Vagina (tissue), 2 donors: Measurements from ENCODE around the gene CCNE1. TPM values are rescaled to one million over a fixed set of nuclear protein-coding genes. Genes with fewer than 3 reads are reported as not detected.

Experiments
- DNase-seq, 2 donors: peaks; one replicate each; pipeline ENCODE4 v3.0.0-alpha.2; 2017; ENCODE audit errors: extremely low spot score in 2 of 2
- H3K27ac ChIP-seq: fragments of 200-600 bp; sonication (generic); one replicate; pipeline ENCODE4 v1.5.1; 2019
- H3K27me3 ChIP-seq: fragments of 200-600 bp; sonication (generic); one replicate; pipeline ENCODE4 v1.5.1; 2019
- H3K36me3 ChIP-seq, 2 donors: fragments of 200-600 bp; sonication (generic); one replicate each; pipeline ENCODE4 v1.5.1; 2017 to 2019
- H3K4me1 ChIP-seq: fragments of 200-600 bp; sonication (generic); one replicate; pipeline ENCODE4 v1.5.1; 2019
- H3K4me3 ChIP-seq, 2 donors: fragments of 200-600 bp; sonication (generic); 1 replicate in 1 of 2; 2 replicates in 1 of 2; pipeline ENCODE4 v1.5.1; 2016 to 2019
- H3K9me3 ChIP-seq: fragments of 200-600 bp; sonication (generic); one replicate; pipeline ENCODE4 v1.5.1; 2019
- POLR2A ChIP-seq, 2 donors: fragments of 450-650 bp; IDR thresholded peaks; one replicate each; pipeline ENCODE4 v1.6.1; 2017; ENCODE audit warnings: antibody characterized with exemption in 2 of 2, mild to moderate bottlenecking in 2 of 2, moderate library complexity in 2 of 2
- POLR2AphosphoS5 ChIP-seq, 2 donors: sonication (generic); formaldehyde crosslinking; IDR thresholded peaks; one replicate each; pipeline ENCODE4 v1.9.0; 2017; ENCODE audit warnings: antibody characterized with exemption in 2 of 2, mild to moderate bottlenecking in 2 of 2, low read depth in 1 of 2; ENCODE audit not compliant: insufficient read depth in 1 of 2
- intact Hi-C: fragments of 100-400 bp; cut with DNase I; formaldehyde crosslinking; loops from one replicate; pipeline ENCODE4 v1.15.1; 2023
- total RNA-seq: library from RNA; depleted of rRNA; stranded (reverse); fragments of >200 nt; gene quantifications from one replicate; pipeline ENCODE4 v1.2.3, GENCODE V29; 2016
- TF ChIP-seq, protein P1 (sequence below), 3 experiments: fragments of 450-650 bp in 2 of 3; fragments of 200-600 bp in 1 of 3; sonication (generic) in 1 of 3; IDR thresholded peaks; one replicate each; pipeline ENCODE4 v1.5.1; 2017 to 2019; ENCODE audit warnings: antibody characterized with exemption in 3 of 3, mild to moderate bottlenecking in 2 of 3, moderate library complexity in 2 of 3

The CCNE1 gene
- total RNA-seq, 1 donor from 2014 or later: 3.2 TPM

GRCh38 chr19:29841559-29842367 is 30.0 kb downstream of the CCNE1 start:
- Histone ChIP-seq H3K27me3 (no peaks in the 10 kb centered on the region), H3K36me3 (no peaks in the 10 kb centered on the region), H3K4me3 (no peak overlapping the region), H3K27ac (no peak overlapping the region), H3K4me1 (peaks cover 25% of the 10 kb centered on the region), H3K9me3 (no peaks in the 10 kb centered on the region)
- TF ChIP-seq, protein P1, sequence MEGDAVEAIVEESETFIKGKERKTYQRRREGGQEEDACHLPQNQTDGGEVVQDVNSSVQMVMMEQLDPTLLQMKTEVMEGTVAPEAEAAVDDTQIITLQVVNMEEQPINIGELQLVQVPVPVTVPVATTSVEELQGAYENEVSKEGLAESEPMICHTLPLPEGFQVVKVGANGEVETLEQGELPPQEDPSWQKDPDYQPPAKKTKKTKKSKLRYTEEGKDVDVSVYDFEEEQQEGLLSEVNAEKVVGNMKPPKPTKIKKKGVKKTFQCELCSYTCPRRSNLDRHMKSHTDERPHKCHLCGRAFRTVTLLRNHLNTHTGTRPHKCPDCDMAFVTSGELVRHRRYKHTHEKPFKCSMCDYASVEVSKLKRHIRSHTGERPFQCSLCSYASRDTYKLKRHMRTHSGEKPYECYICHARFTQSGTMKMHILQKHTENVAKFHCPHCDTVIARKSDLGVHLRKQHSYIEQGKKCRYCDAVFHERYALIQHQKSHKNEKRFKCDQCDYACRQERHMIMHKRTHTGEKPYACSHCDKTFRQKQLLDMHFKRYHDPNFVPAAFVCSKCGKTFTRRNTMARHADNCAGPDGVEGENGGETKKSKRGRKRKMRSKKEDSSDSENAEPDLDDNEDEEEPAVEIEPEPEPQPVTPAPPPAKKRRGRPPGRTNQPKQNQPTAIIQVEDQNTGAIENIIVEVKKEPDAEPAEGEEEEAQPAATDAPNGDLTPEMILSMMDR (IDR thresholded peaks at IDR 0.05): no peak
- no peak for TF ChIP-seq POLR2A (IDR thresholded peaks at IDR 0.05)
- no peak for DNase-seq
- intact Hi-C loops: loop anchor here (2.0 kb wide), 1 partner anchor 29 kb away; no protein-coding TSS in a partner anchor

GRCh38 chr19:29842471-29843179 is 30.8 kb downstream of the CCNE1 start:
- Histone ChIP-seq H3K27me3 (no peaks in the 10 kb centered on the region), H3K4me3 (peak overlapping the region; percentile 80 to 86), H3K4me1 (peaks cover 25% of the 10 kb centered on the region), H3K36me3 (no peaks in the 10 kb centered on the region), H3K27ac (no peak overlapping the region), H3K9me3 (no peaks in the 10 kb centered on the region)
- TF ChIP-seq, protein P1 (IDR thresholded peaks at IDR 0.05): no peak
- TF ChIP-seq POLR2AphosphoS5 (IDR thresholded peaks at IDR 0.05; ENCODE audit: insufficient read depth in 1 of 2, low read depth in 1 of 2) (no peak), POLR2A (IDR thresholded peaks at IDR 0.05) (no peak)
- no peak for DNase-seq
- intact Hi-C loops: loop anchor here (2.0 kb wide), 1 partner anchor 30 kb away; no protein-coding TSS in a partner anchor

DNA sequence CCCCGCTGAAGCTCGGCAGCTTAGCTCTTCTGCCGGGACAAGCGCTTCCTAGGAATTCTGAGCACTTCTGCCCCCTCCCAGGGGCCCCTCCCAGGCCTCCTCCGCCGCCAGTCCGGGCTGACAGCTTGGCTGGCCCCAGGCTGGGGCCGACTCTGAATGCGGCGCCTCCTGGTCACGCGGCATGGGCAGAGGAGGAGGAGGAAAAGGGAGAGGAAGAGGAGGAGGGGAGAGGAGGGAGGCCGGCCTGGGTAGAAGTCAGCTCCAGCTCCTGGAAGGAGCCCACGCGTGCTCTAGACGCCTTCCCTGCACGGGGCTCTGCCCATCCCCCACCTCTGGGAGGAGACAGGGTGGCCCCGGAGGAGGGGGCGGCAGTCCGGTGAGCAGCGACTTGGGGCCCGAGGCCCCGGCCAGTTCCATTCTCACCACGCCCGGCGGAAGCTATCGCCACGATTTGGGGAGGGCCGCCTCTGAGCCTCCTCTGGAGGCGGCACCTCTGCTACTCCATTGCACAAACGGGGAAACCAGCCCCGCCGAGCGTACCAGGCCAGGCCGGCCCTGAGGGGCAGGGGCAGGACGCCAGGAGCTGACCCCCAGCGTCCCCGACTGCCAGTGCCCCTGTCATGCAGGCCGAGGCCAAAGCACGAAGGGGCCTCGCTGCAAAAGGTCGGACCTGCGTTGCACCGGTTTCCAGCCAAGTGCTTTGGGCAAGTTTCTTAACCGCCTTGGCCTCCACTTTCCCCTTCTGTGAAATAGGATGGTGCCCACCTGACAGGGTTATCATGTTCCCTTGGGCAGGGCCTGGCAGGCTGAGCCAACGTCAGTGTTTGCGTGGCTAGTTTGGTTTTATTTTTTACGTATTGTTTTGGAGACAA is 31.6 kb downstream of the CCNE1 start:
- no peak for DNase-seq

GRCh38 chr19:29844891-29845573 is 33.2 kb downstream of the CCNE1 start:
- Histone ChIP-seq H3K36me3 (no peaks in the 10 kb centered on the region), H3K4me3 (peak overlapping the region; percentile 80 to 86), H3K9me3 (no peaks in the 10 kb centered on the region), H3K27ac (peak overlapping the region; percentile 91), H3K27me3 (no peaks in the 10 kb centered on the region), H3K4me1 (peaks cover 25% of the 10 kb centered on the region)
- DNase-seq: peak in 1 of 2 donors; percentile 90
- intact Hi-C loops: no loop called here
- TF ChIP-seq POLR2AphosphoS5 (IDR thresholded peaks at IDR 0.05; ENCODE audit: insufficient read depth in 1 of 2, low read depth in 1 of 2): peak in 1 of 2 donors; percentile 67
- TF ChIP-seq, protein P1 (IDR thresholded peaks at IDR 0.05): no peak
- TF ChIP-seq POLR2A (IDR thresholded peaks at IDR 0.05): peak in 1 of 2 donors; percentile 15

More for the DNA sequence above, 31.6 kb downstream of the CCNE1 start:
- H3K27ac ChIP-seq: no peak overlapping the region
- no peaks in the 10 kb centered on the region for H3K9me3 ChIP-seq
- H3K4me3 ChIP-seq: peak overlapping the region; percentile 80 to 86
- H3K36me3 ChIP-seq: no peaks in the 10 kb centered on the region
- intact Hi-C loops: loop anchor here (2.0 kb wide), 1 partner anchor 31 kb away; no protein-coding TSS in a partner anchor
- peaks cover 25% of the 10 kb centered on the region for H3K4me1 ChIP-seq
- H3K27me3 ChIP-seq: no peaks in the 10 kb centered on the region
- TF ChIP-seq POLR2AphosphoS5 (IDR thresholded peaks at IDR 0.05; ENCODE audit: insufficient read depth in 1 of 2, low read depth in 1 of 2): no peak
- TF ChIP-seq POLR2A (IDR thresholded peaks at IDR 0.05): no peak
- TF ChIP-seq, protein P1 (IDR thresholded peaks at IDR 0.05): no peak
